ENCODE results near the gene TSPAN9. TPM values are rescaled to one million over a fixed set of nuclear protein-coding genes. Genes with fewer than 3 reads are reported as not detected.

Gene TSPAN9
- total RNA-seq, 1 donor from 2014 or later: 5.0 TPM

- TF ChIP-seq CTCF (IDR thresholded peaks at IDR 0.05; ENCODE audit: insufficient read depth, low read length, severe bottlenecking): no peak
- Histone ChIP-seq H3K4me3 (ENCODE audit: low read depth, low read length) (no peak overlapping the region), H3K36me3 (ENCODE audit: control insufficient read depth, insufficient read depth, low read length) (no peaks in the 10 kb centered on the region), H3K27me3 (ENCODE audit: control insufficient read depth, insufficient read depth, low read length) (no peaks in the 10 kb centered on the region)
- DNase-seq (ENCODE audit: low read depth): no peak
- FAIRE-seq: no peak
Observed at GRCh38 chr12:3281588-3282383, 204.6 kb downstream of the TSPAN9 start.

GRCh38 chr12:3282384-3282670 is 205.1 kb downstream of the TSPAN9 start:
- no peak for FAIRE-seq

GRCh38 chr12:3283137-3283680 is 206.0 kb downstream of the TSPAN9 start:
- FAIRE-seq (no peak), DNase-seq (ENCODE audit: low read depth) (no peak)
- no peak overlapping the region for H3K4me3 ChIP-seq (ENCODE audit: low read depth, low read length)
- no peaks in the 10 kb centered on the region for H3K36me3 ChIP-seq (ENCODE audit: control insufficient read depth, insufficient read depth, low read length)
- no peaks in the 10 kb centered on the region for H3K27me3 ChIP-seq (ENCODE audit: control insufficient read depth, insufficient read depth, low read length)
- no peak for TF ChIP-seq CTCF (IDR thresholded peaks at IDR 0.05; ENCODE audit: insufficient read depth, low read length, severe bottlenecking)

More at GRCh38 chr12:3282384-3282670, 205.1 kb downstream of the TSPAN9 start:
- H3K36me3 ChIP-seq (ENCODE audit: control insufficient read depth, insufficient read depth, low read length): no peaks in the 10 kb centered on the region
- no peak for TF ChIP-seq CTCF (IDR thresholded peaks at IDR 0.05; ENCODE audit: insufficient read depth, low read length, severe bottlenecking)
- no peak for DNase-seq (ENCODE audit: low read depth)
- H3K27me3 ChIP-seq (ENCODE audit: control insufficient read depth, insufficient read depth, low read length): no peaks in the 10 kb centered on the region
- no peak overlapping the region for H3K4me3 ChIP-seq (ENCODE audit: low read depth, low read length)

GRCh38 chr12:3284405-3284804 is 207.2 kb downstream of the TSPAN9 start:
- FAIRE-seq: no peak
- no peak for TF ChIP-seq CTCF (IDR thresholded peaks at IDR 0.05; ENCODE audit: insufficient read depth, low read length, severe bottlenecking)
- Histone ChIP-seq H3K36me3 (ENCODE audit: control insufficient read depth, insufficient read depth, low read length) (no peaks in the 10 kb centered on the region), H3K27me3 (ENCODE audit: control insufficient read depth, insufficient read depth, low read length) (no peaks in the 10 kb centered on the region), H3K4me3 (ENCODE audit: low read depth, low read length) (no peak overlapping the region)
- DNase-seq (ENCODE audit: low read depth): no peak

GRCh38 chr12:3285570-3285969 is 208.4 kb downstream of the TSPAN9 start:
- no peak for FAIRE-seq

More at GRCh38 chr12:3285570-3285969, 208.4 kb downstream of the TSPAN9 start:
- H3K36me3 ChIP-seq (ENCODE audit: control insufficient read depth, insufficient read depth, low read length): no peaks in the 10 kb centered on the region
- DNase-seq (ENCODE audit: low read depth): no peak
- no peak for TF ChIP-seq CTCF (IDR thresholded peaks at IDR 0.05; ENCODE audit: insufficient read depth, low read length, severe bottlenecking)
- H3K27me3 ChIP-seq (ENCODE audit: control insufficient read depth, insufficient read depth, low read length): no peaks in the 10 kb centered on the region
- H3K4me3 ChIP-seq (ENCODE audit: low read depth, low read length): no peak overlapping the region
